Muscle layer of duodenum (tissue), 2 donors: ENCODE data around the gene CRACR2A.

Source experiments
- H3K27ac ChIP-seq: one replicate; pipeline ENCODE4 v1.7.0; 2013; ENCODE audit warnings: mild to moderate bottlenecking, low read length
- H3K27me3 ChIP-seq: one replicate; pipeline ENCODE4 v1.7.0; 2013; ENCODE audit warnings: low read depth, mild to moderate bottlenecking, control low read depth, low read length
- H3K36me3 ChIP-seq, 2 donors: one replicate each; pipeline ENCODE4 v1.7.0; 2013; ENCODE audit warnings: low read length in 2 of 2, control low read depth in 1 of 2, mild to moderate bottlenecking in 1 of 2; ENCODE audit not compliant: insufficient read depth in 2 of 2, control insufficient read depth in 1 of 2
- H3K4me1 ChIP-seq, 2 donors: one replicate each; pipeline ENCODE4 v1.7.0; 2013; ENCODE audit warnings: low read length in 2 of 2, mild to moderate bottlenecking in 2 of 2, control low read depth in 1 of 2, moderate library complexity in 1 of 2; ENCODE audit not compliant: insufficient read depth in 2 of 2, control insufficient read depth in 1 of 2
- H3K4me3 ChIP-seq, 2 donors: one replicate each; pipeline ENCODE4 v1.7.0; 2013; ENCODE audit warnings: low read length in 2 of 2, low read depth in 1 of 2, mild to moderate bottlenecking in 1 of 2
- H3K9me3 ChIP-seq, 2 donors: one replicate each; pipeline ENCODE4 v1.7.0; 2013; ENCODE audit warnings: low read length in 2 of 2, control low read depth in 1 of 2, mild to moderate bottlenecking in 1 of 2; ENCODE audit not compliant: control insufficient read depth in 1 of 2
- donor health status: healthy.

The CRACR2A gene

GRCh38 chr12:3740480-3741231 is 12.3 kb downstream of the CRACR2A start:
- H3K4me1 ChIP-seq, result peaks cover 0 to 4% of the 10 kb centered on the region in 2 donors
- no peak overlapping the region for H3K4me3 ChIP-seq
- no peaks in the 10 kb centered on the region for H3K9me3 ChIP-seq
- H3K36me3 ChIP-seq, result no peaks in the 10 kb centered on the region
- H3K27ac ChIP-seq, result no peak overlapping the region
- H3K27me3 ChIP-seq, result no peaks in the 10 kb centered on the region

GRCh38 chr12:3735432-3735831 is 17.5 kb downstream of the CRACR2A start:
- H3K4me1 ChIP-seq, result no peaks in the 10 kb centered on the region

GRCh38 chr12:3732901-3733300 is 20.0 kb downstream of the CRACR2A start:
- no peak overlapping the region for H3K4me3 ChIP-seq
- H3K9me3 ChIP-seq, result no peaks in the 10 kb centered on the region
- H3K36me3 ChIP-seq, result peaks cover 0 to 3% of the 10 kb centered on the region in 2 donors
- H3K27ac ChIP-seq, result no peak overlapping the region
- no peaks in the 10 kb centered on the region for H3K27me3 ChIP-seq
- H3K4me1 ChIP-seq, result no peaks in the 10 kb centered on the region

More at GRCh38 chr12:3735432-3735831, 17.5 kb downstream of the CRACR2A start:
- Histone ChIP-seq H3K36me3 (peaks cover 0 to 3% of the 10 kb centered on the region in 2 donors), H3K9me3 (no peaks in the 10 kb centered on the region), H3K27me3 (no peaks in the 10 kb centered on the region), H3K27ac (no peak overlapping the region), H3K4me3 (no peak overlapping the region)

- peaks cover 0 to 8% of the 10 kb centered on the region in 2 donors for H3K4me1 ChIP-seq
- H3K27ac ChIP-seq, result no peak overlapping the region
- no peaks in the 10 kb centered on the region for H3K9me3 ChIP-seq
- H3K36me3 ChIP-seq, result peaks cover 0 to 3% of the 10 kb centered on the region in 2 donors
- no peak overlapping the region for H3K4me3 ChIP-seq
- H3K27me3 ChIP-seq, result no peaks in the 10 kb centered on the region
Observed at GRCh38 chr12:3730111-3730510, 22.8 kb downstream of the CRACR2A start.

GRCh38 chr12:3728686-3729085 is 24.2 kb downstream of the CRACR2A start:
- H3K27me3 ChIP-seq, result no peaks in the 10 kb centered on the region
- no peaks in the 10 kb centered on the region for H3K9me3 ChIP-seq
- H3K27ac ChIP-seq, result no peak overlapping the region
- peaks cover 0 to 3% of the 10 kb centered on the region in 2 donors for H3K36me3 ChIP-seq
- no peak overlapping the region for H3K4me3 ChIP-seq
- H3K4me1 ChIP-seq, result peaks cover 0 to 14% of the 10 kb centered on the region in 2 donors

GRCh38 chr12:3727877-3728632 is 24.9 kb downstream of the CRACR2A start:
- H3K36me3 ChIP-seq, result peaks cover 0 to 3% of the 10 kb centered on the region in 2 donors
- H3K4me1 ChIP-seq, result peaks cover 0 to 14% of the 10 kb centered on the region in 2 donors
- no peaks in the 10 kb centered on the region for H3K9me3 ChIP-seq
- H3K27me3 ChIP-seq, result no peaks in the 10 kb centered on the region
- H3K4me3 ChIP-seq, result no peak overlapping the region
- no peak overlapping the region for H3K27ac ChIP-seq

GRCh38 chr12:3727354-3727753 is 25.6 kb downstream of the CRACR2A start:
- Histone ChIP-seq H3K4me1 (peaks cover 0 to 14% of the 10 kb centered on the region in 2 donors), H3K4me3 (no peak overlapping the region), H3K27ac (no peak overlapping the region), H3K9me3 (no peaks in the 10 kb centered on the region), H3K27me3 (no peaks in the 10 kb centered on the region), H3K36me3 (peaks cover 0 to 3% of the 10 kb centered on the region in 2 donors)

GRCh38 chr12:3726456-3726855 is 26.5 kb downstream of the CRACR2A start:
- Histone ChIP-seq H3K4me1 (peaks cover 0 to 14% of the 10 kb centered on the region in 2 donors), H3K27ac (no peak overlapping the region), H3K27me3 (no peaks in the 10 kb centered on the region), H3K9me3 (no peaks in the 10 kb centered on the region), H3K4me3 (no peak overlapping the region), H3K36me3 (peaks cover 0 to 3% of the 10 kb centered on the region in 2 donors)

- Histone ChIP-seq H3K4me3 (no peak overlapping the region), H3K27ac (no peak overlapping the region), H3K9me3 (no peaks in the 10 kb centered on the region), H3K36me3 (no peaks in the 10 kb centered on the region), H3K4me1 (peaks cover 0 to 14% of the 10 kb centered on the region in 2 donors), H3K27me3 (no peaks in the 10 kb centered on the region)
Observed at GRCh38 chr12:3725388-3726115, 27.4 kb downstream of the CRACR2A start.

- H3K27ac ChIP-seq, result no peak overlapping the region
- no peak overlapping the region for H3K4me3 ChIP-seq
- no peaks in the 10 kb centered on the region for H3K36me3 ChIP-seq
- no peaks in the 10 kb centered on the region for H3K9me3 ChIP-seq
- H3K27me3 ChIP-seq, result no peaks in the 10 kb centered on the region
- peaks cover 0 to 14% of the 10 kb centered on the region in 2 donors for H3K4me1 ChIP-seq
Observed at GRCh38 chr12:3723916-3724805, 28.7 kb downstream of the CRACR2A start.
